Measurements from ENCODE around the gene DYNAP.

DNA sequence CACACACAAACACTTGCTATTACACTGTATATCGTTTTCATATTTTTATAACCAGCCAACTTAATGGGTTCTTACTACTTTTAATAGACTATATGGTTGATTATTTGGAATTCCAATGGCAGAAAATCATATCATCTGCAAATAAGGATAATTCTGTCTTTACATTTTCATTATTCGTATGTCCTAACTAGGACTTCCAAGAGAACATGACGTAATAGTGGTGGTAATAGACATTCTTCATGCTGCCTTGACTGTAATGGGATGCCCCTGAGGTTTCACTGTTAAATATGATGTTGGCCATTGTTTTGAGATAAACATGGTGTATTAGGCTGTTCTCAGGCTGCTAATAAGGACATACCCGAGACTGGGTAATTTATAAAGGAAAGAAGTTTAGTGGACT is 45.2 kb downstream of the DYNAP start:
- TF ChIP-seq CTCF (conservative IDR thresholded peaks at IDR 0.05) (no peak), EZH2 (IDR thresholded peaks at IDR 0.05; ENCODE audit: low read depth) (no peak)
